ENCODE results near the gene TMEM108.
"Not testable (repeated sequence)": the region's sequence is repeated elsewhere in the genome, so short reads cannot be mapped to it uniquely, and the experiment has no call there.

The TMEM108 gene

GRCh38 chr3:133038089-133038730 lies at the start of gene TMEM108:
TMEM108 (plus strand) TSS chr3:133038391.
- no peak for DNase-seq (ENCODE audit: low read depth in 1 of 2, low spot score in 1 of 2)

DNA sequence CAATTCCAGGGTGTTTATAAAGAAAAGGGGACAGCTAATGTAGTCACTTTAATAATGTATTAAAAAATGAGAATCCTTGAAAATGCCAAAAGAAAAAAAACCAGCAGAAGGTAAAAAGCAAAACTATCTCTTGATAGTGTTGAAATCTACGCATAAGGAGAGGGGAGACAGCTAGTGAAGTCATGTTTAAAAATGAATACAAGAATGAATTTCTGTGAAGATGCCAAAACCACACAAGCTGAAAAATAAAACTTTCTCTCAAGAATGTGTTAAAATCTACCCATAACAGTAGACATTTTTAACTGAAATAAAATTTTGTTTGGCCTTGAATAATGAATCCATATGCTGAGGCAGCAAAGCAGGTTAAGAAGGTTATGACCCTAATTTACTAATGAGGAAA lies 42.2 kb upstream of the TMEM108 start:
- DNase-seq (ENCODE audit: low read depth in 1 of 2, low spot score in 1 of 2) = no peak

- DNase-seq (ENCODE audit: low read depth in 1 of 2, low spot score in 1 of 2) = no peak
Observed at GRCh38 chr3:132997404-132998185, 40.6 kb upstream of the TMEM108 start.

GRCh38 chr3:133005032-133005431 lies 33.2 kb upstream of the TMEM108 start:
- not testable (repeated sequence) for DNase-seq (ENCODE audit: low read depth in 1 of 2, low spot score in 1 of 2)

DNA sequence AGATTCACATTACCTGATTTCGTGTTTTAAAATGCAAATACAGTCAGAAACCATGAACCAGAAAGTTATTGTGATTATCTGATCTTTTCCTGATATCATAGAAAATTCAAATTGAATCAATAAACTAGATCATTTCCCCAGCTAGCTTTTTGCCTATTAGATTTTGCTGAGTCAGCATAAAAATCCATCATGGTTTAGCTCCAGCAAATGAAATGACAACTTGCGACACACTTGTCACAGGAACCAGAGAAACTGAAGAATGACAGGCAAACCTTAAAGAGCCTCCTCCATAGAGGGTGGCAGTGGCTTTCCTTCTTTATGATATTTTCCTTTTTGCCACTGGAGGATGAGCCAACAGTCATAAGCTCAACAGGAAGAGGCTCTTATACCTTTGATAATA lies 30.6 kb upstream of the TMEM108 start:
- DNase-seq (ENCODE audit: low read depth in 1 of 2, low spot score in 1 of 2) = no peak

- DNase-seq (ENCODE audit: low read depth in 1 of 2, low spot score in 1 of 2) = no peak
Observed at GRCh38 chr3:133014325-133014724, 23.9 kb upstream of the TMEM108 start.

DNA sequence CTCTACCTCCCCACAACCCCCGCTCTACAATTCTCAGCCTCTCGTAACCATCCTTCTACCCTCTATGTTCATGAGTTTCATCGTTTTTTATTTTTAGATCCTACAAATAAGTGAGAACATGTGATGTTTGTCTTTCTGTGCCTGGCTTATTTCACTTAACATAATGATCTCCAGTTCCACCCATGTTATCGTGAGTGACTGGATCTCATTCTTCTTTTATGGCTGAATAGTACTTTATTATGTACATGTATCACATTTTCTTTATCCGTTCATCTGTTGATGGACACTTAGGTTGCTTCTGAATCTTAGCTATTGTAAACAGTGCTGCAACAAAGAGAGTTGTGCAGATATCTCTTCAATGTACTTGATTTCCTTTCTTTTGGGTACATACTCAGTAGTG lies 22.6 kb upstream of the TMEM108 start:
- not testable (repeated sequence) for DNase-seq (ENCODE audit: low read depth in 1 of 2, low spot score in 1 of 2)

DNA sequence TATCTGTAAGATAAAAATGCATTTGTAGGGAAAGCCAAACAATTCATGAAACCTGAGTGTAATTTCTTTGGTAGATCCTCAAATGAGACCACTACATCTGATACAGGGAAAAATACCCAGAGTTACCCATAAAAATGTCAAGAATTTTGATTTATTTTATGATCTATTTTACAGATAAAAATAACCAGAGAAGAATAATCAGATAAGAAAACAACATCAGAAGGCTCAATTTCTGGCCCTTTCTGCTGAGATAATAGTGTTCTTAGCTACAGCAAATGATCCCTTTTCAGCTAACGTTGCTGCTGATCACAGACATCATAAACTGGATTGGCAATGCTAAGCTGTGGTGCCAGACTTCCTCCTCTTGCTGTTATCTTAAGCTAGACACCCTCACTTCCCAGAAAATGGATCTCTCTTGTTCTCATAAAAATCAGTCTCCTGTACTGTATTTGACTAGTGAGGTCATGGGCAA lies 21.3 kb upstream of the TMEM108 start:
- no peak for DNase-seq (ENCODE audit: low read depth in 1 of 2, low spot score in 1 of 2)

DNA sequence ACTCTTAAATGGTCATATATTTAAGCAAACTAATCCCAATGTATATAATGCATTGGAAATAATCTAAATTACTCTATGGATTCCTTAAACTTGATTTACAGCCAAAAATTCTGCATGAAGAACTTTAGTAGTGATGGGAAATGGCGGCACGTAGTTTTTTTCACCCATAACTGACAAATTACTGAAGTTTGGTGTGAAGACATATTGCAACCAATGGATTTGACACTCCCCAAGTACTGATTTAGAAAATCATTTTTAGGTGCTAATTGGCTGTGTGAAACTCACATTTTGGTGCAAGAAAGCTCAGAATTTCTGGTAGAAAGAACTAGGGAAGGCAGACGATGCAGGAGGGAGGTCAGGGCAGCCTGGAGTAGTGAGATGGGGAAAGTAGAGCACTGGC lies 19.3 kb upstream of the TMEM108 start:
- DNase-seq (ENCODE audit: low read depth in 1 of 2, low spot score in 1 of 2) = no peak

- no peak for DNase-seq (ENCODE audit: low read depth in 1 of 2, low spot score in 1 of 2)
Observed at GRCh38 chr3:133021206-133021605, 17.0 kb upstream of the TMEM108 start.

GRCh38 chr3:133023362-133023761 lies 14.8 kb upstream of the TMEM108 start:
- no peak for DNase-seq (ENCODE audit: low read depth in 1 of 2, low spot score in 1 of 2)

DNA sequence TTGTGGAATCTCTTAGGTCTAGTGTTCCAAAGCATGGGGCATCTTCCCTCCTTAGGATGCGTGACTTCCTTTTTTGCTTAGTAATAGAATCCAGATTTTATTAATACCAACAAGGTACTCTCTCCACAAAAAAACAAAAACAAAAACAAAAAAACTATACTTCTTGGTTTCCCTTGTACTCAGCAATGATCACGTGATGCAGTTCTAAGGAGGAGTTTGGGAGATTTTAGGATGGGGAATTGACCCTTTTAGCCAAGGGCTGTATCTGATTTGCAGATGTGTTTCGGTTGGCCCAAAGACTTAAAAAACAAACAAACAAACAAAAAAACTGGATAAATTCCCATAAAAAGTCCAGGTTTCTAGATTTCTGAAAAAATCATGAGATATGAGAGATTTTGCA lies 12.6 kb upstream of the TMEM108 start:
- DNase-seq (ENCODE audit: low read depth in 1 of 2, low spot score in 1 of 2) = no peak

DNA sequence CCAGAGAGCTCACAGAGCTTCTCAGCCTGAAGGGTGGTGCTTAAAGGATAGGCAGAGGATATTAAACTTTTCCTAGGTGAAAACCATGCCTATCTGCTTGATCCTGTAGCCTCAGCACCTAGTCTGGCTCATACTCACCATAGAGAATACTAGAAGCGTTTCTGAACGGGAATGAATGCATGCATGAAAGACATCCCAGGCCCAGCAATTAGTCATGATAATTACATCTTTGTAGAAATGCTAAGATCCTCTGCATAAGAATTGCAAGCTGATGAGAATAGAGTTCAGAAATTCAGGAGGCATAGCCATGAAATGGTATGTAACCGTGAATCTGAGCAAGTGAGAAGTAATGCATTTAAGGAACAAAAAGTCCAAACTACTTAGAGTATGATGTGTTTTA lies 5.9 kb upstream of the TMEM108 start:
- DNase-seq (ENCODE audit: low read depth in 1 of 2, low spot score in 1 of 2) = no peak

DNA sequence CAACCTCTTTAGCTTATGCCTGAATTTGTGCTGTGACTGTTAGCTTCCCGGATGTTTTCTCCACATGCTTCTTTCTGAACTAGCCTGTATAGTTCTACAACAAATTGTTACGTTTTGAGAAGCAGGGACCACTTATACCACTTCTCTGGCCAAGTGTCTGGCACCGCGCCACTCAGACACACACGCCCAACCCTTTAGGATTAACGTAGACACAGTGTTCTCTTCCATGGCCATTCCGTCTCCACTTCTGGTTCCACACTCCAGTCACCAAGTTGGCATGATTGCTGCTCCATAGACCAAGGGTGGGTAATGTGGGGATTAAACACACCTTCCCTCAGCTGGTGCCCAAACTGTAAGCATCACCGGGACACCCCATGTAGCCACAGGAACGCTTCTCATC lies 755 bp upstream of the TMEM108 start:
- no peak for DNase-seq (ENCODE audit: low read depth in 1 of 2, low spot score in 1 of 2)

- no peak for DNase-seq (ENCODE audit: low read depth in 1 of 2, low spot score in 1 of 2)
Observed at GRCh38 chr3:133038731-133039375, 662 bp downstream of the TMEM108 start.

- no peak for DNase-seq (ENCODE audit: low read depth in 1 of 2, low spot score in 1 of 2)
Observed at GRCh38 chr3:133040696-133041523, 2.7 kb downstream of the TMEM108 start.

DNA sequence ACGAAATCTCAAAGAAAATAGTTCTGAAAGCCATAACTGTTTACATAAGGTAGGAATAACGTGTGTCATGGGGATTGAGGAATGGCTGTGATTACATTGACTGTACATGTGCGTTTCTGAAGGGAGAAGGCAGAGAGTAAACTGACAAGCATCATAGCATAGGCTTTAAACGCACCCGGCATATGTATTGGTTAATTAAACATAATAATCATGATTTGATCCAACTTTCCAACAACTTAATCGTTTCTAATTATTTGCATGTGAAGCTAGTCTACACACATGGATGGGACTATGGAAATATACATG lies 3.3 kb downstream of the TMEM108 start:
- DNase-seq (ENCODE audit: low read depth in 1 of 2, low spot score in 1 of 2) = no peak

DNA sequence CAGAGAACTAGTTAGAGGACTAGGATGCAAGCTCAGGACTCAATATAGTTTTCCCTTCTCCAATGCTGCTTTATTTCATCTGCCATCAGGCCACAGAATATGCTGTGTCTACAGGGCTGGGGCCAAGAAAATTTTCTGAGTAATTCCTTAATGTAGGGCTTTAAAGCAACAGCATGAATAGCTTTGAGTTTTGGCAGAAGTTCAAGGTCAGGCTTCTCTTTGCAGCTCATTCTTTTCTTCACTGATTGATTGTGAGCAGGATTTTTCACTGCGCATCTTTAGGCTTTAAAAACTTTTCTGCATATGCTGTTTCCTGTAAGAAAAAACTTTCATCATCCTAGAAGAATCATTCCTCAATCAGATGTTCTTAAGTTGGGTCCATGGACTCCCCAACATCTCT lies 4.6 kb downstream of the TMEM108 start:
- no peak for DNase-seq (ENCODE audit: low read depth in 1 of 2, low spot score in 1 of 2)

- no peak for DNase-seq (ENCODE audit: low read depth in 1 of 2, low spot score in 1 of 2)
Observed at GRCh38 chr3:133047980-133048379, 9.8 kb downstream of the TMEM108 start.

DNA sequence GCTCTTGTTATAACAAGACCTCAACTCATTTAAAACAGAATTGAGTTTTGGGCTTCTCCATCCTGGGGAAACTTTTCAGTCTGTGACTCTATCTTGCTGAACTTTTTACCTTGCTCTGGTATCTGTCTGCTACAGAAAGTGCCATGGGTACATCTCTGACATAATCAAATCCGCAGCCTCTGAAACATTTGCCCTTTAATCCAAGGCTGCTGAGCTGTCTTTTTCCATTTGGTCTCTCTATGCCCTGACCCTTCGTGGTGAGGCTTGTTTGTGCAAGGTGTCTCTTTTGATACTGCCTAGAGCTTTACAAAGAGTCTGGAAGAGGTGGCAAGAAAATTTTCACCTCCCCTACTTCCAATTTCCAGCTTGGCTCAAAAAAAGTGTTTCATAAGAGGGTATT lies 11.3 kb downstream of the TMEM108 start:
- DNase-seq (ENCODE audit: low read depth in 1 of 2, low spot score in 1 of 2) = no peak

DNA sequence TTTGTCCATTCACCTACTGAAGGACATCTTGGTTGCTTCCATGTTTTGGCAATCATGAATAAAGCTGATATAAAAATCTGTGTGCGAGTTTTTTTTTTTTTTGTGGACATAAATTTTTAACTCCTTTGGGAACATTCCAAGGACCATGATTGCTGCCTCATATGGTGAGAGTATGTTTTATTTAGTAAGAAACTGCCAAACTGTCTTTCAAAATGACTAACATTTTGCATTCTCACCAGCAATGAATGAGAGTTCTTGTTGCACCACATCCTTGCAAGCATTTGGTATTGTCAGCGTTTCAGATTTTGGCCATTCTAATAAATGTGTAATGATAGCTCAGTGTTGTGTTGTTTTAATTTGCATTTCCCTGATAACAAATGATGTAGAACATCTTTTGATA lies 12.7 kb downstream of the TMEM108 start:
- DNase-seq (ENCODE audit: low read depth in 1 of 2, low spot score in 1 of 2) = no peak

GRCh38 chr3:133053532-133053931 lies 15.3 kb downstream of the TMEM108 start:
- DNase-seq (ENCODE audit: low read depth in 1 of 2, low spot score in 1 of 2) = no peak
